H1 (cell line): ENCODE measurements around the gene AUH. TPM values are rescaled to one million over a fixed set of nuclear protein-coding genes. Genes with fewer than 3 reads are reported as not detected.

Experiments
- EZH2 ChIP-seq: fragments of 200-600 bp; sonication (generic); IDR thresholded peaks from 2 replicates; pipeline ENCODE4 v1.7.1; 2012; ENCODE audit warnings: low read depth, mild to moderate bottlenecking, moderate library complexity, low read length, inconsistent platforms; ENCODE audit not compliant: severe bottlenecking
- KDM1A ChIP-seq: fragments of 200-600, 300-600 bp; sonication (generic); IDR thresholded peaks from 2 replicates; pipeline ENCODE4 v1.7.1; 2016; ENCODE audit warnings: mild to moderate bottlenecking, low read length, borderline replicate concordance
- RAD21 ChIP-seq, 2 experiments: IDR thresholded peaks in 1 of 2; conservative IDR thresholded peaks in 1 of 2; 2 replicates each; pipeline ENCODE4 v1.6.1; 2011; ENCODE audit warnings: low read depth in 2 of 2, low read length in 2 of 2, improper control_type of control experiment in 1 of 2, inconsistent platforms in 1 of 2, mild to moderate bottlenecking in 1 of 2, moderate library complexity in 1 of 2
- SIN3A ChIP-seq, 2 experiments: IDR thresholded peaks in 1 of 2; conservative IDR thresholded peaks in 1 of 2; 2 replicates each; pipeline ENCODE4 v1.6.1; 2011 to 2012; ENCODE audit warnings: low read length in 2 of 2, improper control_type of control experiment in 1 of 2, low read depth in 1 of 2, mild to moderate bottlenecking in 1 of 2
- polyA plus RNA-seq, 7 experiments: library from polyadenylated mRNA; depleted of rRNA in 3 of 7; stranded (reverse) in 5 of 7; unstranded in 2 of 7; fragments of >200 nt in 5 of 7; fragments of 200-250 nt in 2 of 7; gene quantifications; 1 replicate in 5 of 7; 2 replicates in 1 of 7; 4 replicates in 1 of 7; pipeline versions ENCODE4 v1.2.1 to v1.2.3, GENCODE V29; 2011 to 2013; ENCODE audit warnings: missing spikeins in 2 of 7, mixed read lengths in 2 of 7
- total RNA-seq: library from RNA; stranded (reverse); fragmentation: NEBNext Ultra II Directional; extraction: Animal tissue kit (Norgen Biotek cat#: 25700); gene quantifications from 2 replicates; pipeline ENCODE4 v1.2.1, GENCODE V29; 2021

AUH gene
- total and polyA plus RNA-seq, 2 of the 8 experiments (the other 6 are each of a cell fraction or from before 2014, with no cell fraction given), result 5.8 to 21.9 TPM

GRCh38 chr9:91382298-91382697 is 20.6 kb upstream of the AUH start (continued):
- no peak for TF ChIP-seq SIN3A (conservative IDR thresholded peaks at IDR 0.05 in 1 of 2, IDR thresholded peaks at IDR 0.05 in 1 of 2; ENCODE audit: low read depth in 1 of 2, low read length in 2 of 2)
- no peak for TF ChIP-seq KDM1A
- TF ChIP-seq RAD21 (IDR thresholded peaks at IDR 0.05 in 1 of 2, conservative IDR thresholded peaks at IDR 0.05 in 1 of 2; ENCODE audit: low read depth in 2 of 2, low read length in 2 of 2), result no peak
- no peak for TF ChIP-seq EZH2
